WERI-Rb-1 (cell line): ENCODE measurements around the gene GSTO1.

Experiments used
- DNase-seq: peaks from one replicate; pipeline ENCODE4 v3.0.0-alpha.2; 2020
- H3K27ac ChIP-seq: fragments of 250-450 bp; sonication (Bioruptor Pico); 2 replicates; pipeline ENCODE4 v1.5.1; 2020; ENCODE audit warnings: mild to moderate bottlenecking, moderate library complexity
- H3K27me3 ChIP-seq: fragments of 250-450 bp; sonication (Bioruptor Pico); 2 replicates; pipeline ENCODE4 v1.5.1; 2021; ENCODE audit warnings: mild to moderate bottlenecking, low read depth, moderate library complexity; ENCODE audit not compliant: insufficient read depth, severe bottlenecking
- H3K36me3 ChIP-seq: fragments of 250-450 bp; sonication (Bioruptor Pico); 2 replicates; pipeline ENCODE4 v1.5.1; 2020; ENCODE audit warnings: mild to moderate bottlenecking, moderate library complexity
- H3K4me3 ChIP-seq: 2 replicates; pipeline ENCODE4 v1.5.1; 2011; ENCODE audit warnings: low read depth, mild to moderate bottlenecking, control low read depth, low read length
- H3K9me3 ChIP-seq: fragments of 250-450 bp; sonication (Bioruptor Pico); 2 replicates; pipeline ENCODE4 v1.5.1; 2021; ENCODE audit warnings: mild to moderate bottlenecking, moderate library complexity; ENCODE audit not compliant: severe bottlenecking
- CTCF ChIP-seq: IDR thresholded peaks from 2 replicates; pipeline ENCODE4 v1.5.1; 2011; ENCODE audit warnings: low read depth, mild to moderate bottlenecking, control low read depth, inconsistent platforms, low read length

GSTO1 gene

GRCh38 chr10:104257235-104257634 lies 2.5 kb downstream of the GSTO1 start:
- no peak for TF ChIP-seq CTCF
- H3K36me3 ChIP-seq: peaks cover 49% of the 10 kb centered on the region

GRCh38 chr10:104258209-104258608 lies 3.5 kb downstream of the GSTO1 start:
- DNase-seq: no peak
- no peaks in the 10 kb centered on the region for H3K27me3 ChIP-seq
- H3K36me3 ChIP-seq: peaks cover 58% of the 10 kb centered on the region
- no peaks in the 10 kb centered on the region for H3K9me3 ChIP-seq
- TF ChIP-seq CTCF: no peak
- H3K4me3 ChIP-seq: no peak overlapping the region
- H3K27ac ChIP-seq: no peak overlapping the region

More at GRCh38 chr10:104257235-104257634, 2.5 kb downstream of the GSTO1 start:
- Histone ChIP-seq H3K27me3 (no peaks in the 10 kb centered on the region), H3K27ac (no peak overlapping the region), H3K4me3 (no peak overlapping the region), H3K9me3 (no peaks in the 10 kb centered on the region)
- DNase-seq: no peak

GRCh38 chr10:104259456-104259855 lies 4.8 kb downstream of the GSTO1 start:
- Histone ChIP-seq H3K4me3 (no peak overlapping the region), H3K27ac (no peak overlapping the region), H3K9me3 (no peaks in the 10 kb centered on the region), H3K27me3 (no peaks in the 10 kb centered on the region), H3K36me3 (peaks cover 64% of the 10 kb centered on the region)
- no peak for DNase-seq
- TF ChIP-seq CTCF: no peak

- H3K36me3 ChIP-seq: peaks cover 65% of the 10 kb centered on the region
- H3K27me3 ChIP-seq: no peaks in the 10 kb centered on the region
- no peak overlapping the region for H3K27ac ChIP-seq
- H3K4me3 ChIP-seq: no peak overlapping the region
- DNase-seq: no peak
- H3K9me3 ChIP-seq: no peaks in the 10 kb centered on the region
- no peak for TF ChIP-seq CTCF
These were observed 5.5 kb downstream of the GSTO1 start for GRCh38 chr10:104259999-104260774.

GRCh38 chr10:104260775-104261115 lies 6.1 kb downstream of the GSTO1 start:
- Histone ChIP-seq H3K27ac (no peak overlapping the region), H3K36me3 (peaks cover 71% of the 10 kb centered on the region), H3K27me3 (no peaks in the 10 kb centered on the region), H3K9me3 (no peaks in the 10 kb centered on the region), H3K4me3 (no peak overlapping the region)
- no peak for DNase-seq
- no peak for TF ChIP-seq CTCF

- Histone ChIP-seq H3K36me3 (peaks cover 77% of the 10 kb centered on the region), H3K9me3 (no peaks in the 10 kb centered on the region), H3K27ac (no peak overlapping the region), H3K4me3 (no peak overlapping the region), H3K27me3 (no peaks in the 10 kb centered on the region)
- TF ChIP-seq CTCF: no peak
- DNase-seq: no peak
These were observed 7.4 kb downstream of the GSTO1 start for GRCh38 chr10:104262055-104262454.
